Fibroblast of gingiva (primary cell): ENCODE data around the gene CIB4.

Experiments
- DNase-seq: peaks from one replicate; pipeline ENCODE4 v3.0.0-alpha.2; 2011; ENCODE audit warnings: low read depth

The CIB4 gene

GRCh38 chr2:26642429-26642828 lies 1.3 kb upstream of the CIB4 start:
- no peak for DNase-seq

DNA sequence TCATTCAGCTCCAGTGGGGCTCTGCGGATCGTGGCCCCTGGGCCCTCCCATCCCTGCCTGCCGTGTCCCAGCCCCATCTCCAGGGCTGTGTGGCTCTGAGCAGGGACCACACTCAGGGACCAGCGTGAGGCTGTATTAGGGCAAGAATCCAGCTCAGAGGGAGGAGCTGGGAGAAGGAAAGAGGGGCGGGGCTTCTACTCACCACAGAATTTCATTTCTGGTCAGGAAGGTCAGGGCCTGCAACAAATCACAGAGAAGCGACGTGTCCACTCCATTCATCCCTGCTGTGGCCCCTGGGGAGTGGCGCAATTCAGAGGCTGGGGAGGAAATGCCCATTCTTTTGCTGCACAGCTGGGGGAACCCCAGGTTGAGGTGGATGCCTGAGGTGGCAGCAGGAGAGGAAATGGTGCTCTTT lies 828 bp downstream of the CIB4 start:
- DNase-seq = peak; percentile 66

DNA sequence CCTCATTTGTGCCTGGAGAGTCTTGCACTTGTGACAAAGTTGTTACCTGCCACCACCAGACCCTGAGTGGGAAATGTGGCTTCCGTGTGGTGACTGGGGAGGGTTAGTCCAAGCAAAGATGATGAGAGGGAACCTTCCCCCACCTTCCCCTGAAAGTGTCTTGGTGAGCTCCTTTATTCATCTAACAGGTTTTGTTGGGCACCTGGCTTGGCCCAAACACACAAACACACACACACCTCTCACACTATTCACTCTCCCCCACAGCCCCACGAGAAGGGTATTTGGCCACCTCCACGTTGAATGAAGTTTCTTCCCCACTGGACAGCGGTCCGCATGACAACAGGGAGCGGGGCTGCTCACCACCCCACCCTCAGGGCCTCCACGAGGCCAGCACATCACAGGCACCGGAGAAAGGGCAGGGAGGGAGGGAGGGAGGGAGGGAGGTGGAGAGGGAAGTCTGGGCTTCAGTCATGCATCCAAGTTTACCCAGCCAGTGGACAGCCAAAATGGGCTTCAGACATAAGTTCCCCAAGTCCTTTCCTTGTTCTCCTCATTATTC lies 1.4 kb downstream of the CIB4 start:
- DNase-seq = no peak

DNA sequence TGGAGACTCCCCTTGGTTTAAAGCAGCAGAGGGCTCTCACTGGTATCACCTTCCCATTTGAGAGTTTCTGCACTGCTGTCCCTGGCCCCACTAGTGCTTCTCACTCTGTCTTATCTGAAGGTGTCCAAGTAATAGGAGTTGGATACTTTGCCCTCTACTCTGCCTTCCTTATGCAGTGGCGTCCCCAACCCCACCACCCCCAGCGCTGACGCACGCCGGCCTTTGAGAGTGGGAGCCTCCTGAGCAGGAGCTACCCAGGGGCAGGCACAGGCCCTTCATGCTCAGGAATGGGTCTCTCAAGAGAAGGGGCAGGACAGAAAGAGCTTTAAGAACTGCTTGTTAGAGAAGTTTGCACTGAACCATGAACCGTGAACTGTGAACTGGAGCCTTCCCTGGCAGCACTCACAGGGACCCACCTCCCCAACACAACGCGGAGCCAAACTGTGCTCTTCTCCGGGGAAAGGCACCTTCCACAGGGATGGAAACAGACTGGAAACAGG lies 3.3 kb downstream of the CIB4 start:
- no peak for DNase-seq

- no peak for DNase-seq
Measured at GRCh38 chr2:26636935-26637334, 4.2 kb downstream of the CIB4 start.

DNA sequence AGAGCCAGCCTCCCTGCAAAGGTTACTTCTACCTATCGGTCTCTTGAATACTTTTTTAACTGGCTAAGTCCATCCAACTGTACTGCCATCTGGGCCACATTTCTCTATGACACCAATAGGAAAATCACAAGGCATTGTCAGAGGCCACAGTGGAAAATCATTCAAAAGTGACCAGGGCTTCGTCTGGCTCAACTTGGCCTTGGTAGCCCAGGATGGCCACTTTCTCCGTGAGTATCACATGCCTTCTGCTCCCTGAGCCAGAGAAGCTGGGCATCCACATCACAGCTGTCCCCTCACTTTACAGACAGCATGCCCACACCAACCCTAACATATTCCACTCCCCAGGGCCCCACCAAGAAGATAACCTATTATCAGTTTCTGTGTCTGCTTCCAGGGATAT lies 5.8 kb downstream of the CIB4 start:
- no peak for DNase-seq

DNA sequence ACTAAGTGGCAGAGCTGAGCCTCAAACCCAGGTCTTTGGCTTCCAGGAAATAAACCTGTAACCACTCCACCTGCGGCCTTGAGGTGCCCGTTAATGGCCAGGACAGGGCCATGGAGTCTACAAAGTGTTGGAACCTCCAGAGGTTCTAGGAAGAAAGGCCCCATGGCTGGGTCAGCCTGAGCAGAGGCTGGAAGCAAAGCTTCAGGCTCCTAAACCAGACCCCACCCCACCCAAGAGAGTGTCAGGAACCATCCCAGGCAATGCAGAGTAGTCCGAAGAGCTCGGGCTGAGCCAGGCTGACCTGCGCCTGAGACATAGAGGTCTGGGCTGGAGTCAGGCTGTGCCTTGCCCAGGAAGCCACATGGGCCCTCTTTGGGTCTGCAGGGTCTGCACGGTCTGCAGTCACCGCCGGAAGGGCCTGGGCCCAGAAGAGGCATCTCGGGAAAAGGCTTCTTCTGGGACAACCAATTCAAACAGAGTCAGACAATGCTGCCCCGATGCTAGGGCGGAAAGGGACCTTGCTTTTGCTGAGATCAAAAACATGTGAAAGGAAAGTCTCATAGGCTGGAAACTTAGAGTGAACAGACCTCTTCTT lies 6.4 kb downstream of the CIB4 start:
- DNase-seq = no peak

DNA sequence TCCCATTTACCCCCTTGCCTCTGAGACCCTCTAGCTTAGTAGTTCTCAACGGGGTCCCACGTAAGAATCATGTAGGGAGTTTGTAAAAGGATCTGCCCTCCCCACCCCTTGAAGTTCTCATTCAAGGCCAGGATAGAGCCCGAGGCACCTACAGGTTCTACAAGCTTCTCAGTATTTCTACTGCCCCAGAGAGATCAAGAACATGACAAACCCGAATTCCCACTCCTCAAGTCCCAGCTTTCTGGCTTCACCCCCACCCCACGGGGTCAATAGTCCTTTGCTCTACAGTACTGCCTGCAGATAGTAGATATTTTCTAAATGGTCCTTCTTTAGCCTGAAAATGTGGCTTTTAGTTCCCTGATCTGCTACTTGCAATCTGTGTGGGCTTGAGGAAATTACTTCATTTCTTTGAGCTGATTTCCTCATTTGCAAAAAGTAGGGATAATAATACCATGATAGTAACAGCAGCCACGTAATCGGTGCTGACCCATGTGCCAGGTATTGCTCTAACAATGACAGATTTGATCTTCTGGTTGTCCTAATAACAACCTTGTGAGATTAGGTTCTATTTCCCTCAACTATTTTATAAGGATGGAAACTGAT lies 7.1 kb downstream of the CIB4 start:
- no peak for DNase-seq

DNA sequence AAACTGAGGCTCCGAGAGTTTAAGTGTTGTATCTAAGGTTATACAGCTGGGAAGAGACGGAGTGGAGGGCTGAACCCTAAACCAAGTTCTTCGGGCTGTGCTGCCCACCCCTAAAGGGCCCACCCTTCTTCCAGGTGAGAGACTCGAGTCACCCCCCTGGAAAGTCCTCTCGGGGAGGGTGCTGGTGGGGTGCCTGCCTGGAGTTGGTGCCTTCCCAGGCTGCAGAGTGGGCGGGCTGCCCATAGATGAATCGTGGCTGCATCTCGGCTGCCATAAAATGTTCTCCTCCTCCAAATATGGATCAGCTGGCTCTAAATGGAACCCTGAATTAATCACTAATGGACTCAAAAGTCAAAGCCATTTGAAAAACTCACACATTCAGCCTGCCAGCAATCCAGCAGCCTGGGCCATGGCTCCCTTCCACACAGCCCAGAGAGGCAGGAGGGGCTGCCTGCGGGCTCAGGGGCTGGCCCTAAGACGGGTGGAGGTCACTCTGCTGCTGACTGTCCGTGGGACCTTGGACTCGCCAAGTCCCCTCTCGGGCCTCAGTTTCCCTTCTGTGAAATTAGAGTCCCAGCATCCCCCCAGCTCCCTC lies 7.7 kb downstream of the CIB4 start:
- DNase-seq = no peak

- DNase-seq = no peak
Measured at GRCh38 chr2:26632624-26633185, 8.5 kb downstream of the CIB4 start.

- DNase-seq = no peak
Measured at GRCh38 chr2:26631401-26632170, 9.6 kb downstream of the CIB4 start.

DNA sequence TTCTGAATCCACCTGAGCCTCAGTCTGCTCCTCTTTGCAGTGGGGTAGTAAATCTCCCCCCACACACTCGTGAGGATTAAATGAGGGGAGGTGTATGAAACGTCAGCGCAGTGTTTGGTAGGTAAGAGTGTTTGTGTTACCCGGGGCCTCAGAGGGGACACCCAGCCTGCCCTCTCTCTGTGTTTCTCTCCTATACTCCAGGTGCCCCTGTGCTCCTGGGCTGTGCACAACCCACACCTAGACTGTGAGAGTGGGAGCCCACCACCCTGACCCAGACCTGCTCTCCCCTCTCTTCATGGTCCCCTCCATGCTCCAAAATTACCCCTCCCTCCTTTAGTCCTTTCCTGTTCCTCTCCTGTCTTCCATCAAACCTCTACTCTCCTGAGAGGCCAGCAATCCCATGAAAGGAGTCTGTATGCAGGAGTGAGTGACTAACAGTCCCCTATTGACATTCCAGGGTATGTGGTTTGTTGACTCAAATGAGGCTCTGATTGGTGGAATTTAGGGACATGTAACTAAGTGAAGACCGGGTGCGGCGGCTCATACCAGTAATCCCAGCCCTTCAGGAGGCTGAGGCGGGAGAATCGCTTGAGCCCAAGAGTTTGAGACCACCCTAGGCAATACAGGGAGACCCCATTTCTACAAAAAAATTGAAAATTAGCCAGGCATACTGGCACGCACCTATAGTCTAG lies 10.4 kb downstream of the CIB4 start:
- DNase-seq = no peak

- DNase-seq = no peak
Measured at GRCh38 chr2:26630235-26630634, 10.9 kb downstream of the CIB4 start.

- no peak for DNase-seq
Measured at GRCh38 chr2:26629751-26630150, 11.4 kb downstream of the CIB4 start.

- DNase-seq = no peak
Measured at GRCh38 chr2:26629346-26629630, 11.9 kb downstream of the CIB4 start.

- DNase-seq = no peak
Measured at GRCh38 chr2:26628561-26629345, 12.4 kb downstream of the CIB4 start.

DNA sequence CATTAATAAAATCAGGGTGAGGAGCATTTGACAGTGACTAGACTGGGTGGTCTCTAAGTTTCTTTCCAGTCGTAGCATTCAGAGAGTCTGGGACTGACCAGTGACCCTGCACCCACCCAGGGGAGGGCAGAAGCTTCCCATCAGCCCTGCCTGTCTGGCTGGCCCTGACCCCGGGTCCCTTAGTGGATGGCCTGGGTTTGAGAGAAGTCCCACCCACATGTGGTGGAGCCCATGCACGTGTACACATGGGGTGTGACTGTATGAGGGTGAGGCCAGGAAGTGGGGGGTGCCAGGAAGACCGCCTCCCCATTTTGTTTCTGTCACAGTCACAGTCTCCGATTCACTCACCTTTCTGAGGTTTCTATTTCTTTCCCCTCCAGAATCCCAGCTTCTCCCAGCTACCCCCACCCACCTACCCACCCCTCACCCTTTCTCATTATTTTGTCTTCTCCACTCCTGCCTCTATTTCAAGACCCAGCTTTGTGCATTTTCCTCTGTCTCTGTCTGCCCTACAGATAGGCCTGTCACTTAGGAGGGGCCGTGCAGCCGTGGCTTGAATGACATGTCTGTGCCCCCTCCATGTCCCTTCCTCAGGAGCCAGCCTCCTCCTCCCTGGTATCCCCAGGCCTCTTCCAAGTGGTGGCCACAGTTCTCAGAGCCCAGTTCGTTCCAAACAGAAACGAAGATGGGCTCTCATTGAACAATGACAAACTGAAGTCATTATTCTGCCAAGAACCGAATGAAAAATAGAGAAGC lies 13.6 kb downstream of the CIB4 start:
- no peak for DNase-seq

- no peak for DNase-seq
Measured at GRCh38 chr2:26626606-26627005, 14.6 kb downstream of the CIB4 start.

DNA sequence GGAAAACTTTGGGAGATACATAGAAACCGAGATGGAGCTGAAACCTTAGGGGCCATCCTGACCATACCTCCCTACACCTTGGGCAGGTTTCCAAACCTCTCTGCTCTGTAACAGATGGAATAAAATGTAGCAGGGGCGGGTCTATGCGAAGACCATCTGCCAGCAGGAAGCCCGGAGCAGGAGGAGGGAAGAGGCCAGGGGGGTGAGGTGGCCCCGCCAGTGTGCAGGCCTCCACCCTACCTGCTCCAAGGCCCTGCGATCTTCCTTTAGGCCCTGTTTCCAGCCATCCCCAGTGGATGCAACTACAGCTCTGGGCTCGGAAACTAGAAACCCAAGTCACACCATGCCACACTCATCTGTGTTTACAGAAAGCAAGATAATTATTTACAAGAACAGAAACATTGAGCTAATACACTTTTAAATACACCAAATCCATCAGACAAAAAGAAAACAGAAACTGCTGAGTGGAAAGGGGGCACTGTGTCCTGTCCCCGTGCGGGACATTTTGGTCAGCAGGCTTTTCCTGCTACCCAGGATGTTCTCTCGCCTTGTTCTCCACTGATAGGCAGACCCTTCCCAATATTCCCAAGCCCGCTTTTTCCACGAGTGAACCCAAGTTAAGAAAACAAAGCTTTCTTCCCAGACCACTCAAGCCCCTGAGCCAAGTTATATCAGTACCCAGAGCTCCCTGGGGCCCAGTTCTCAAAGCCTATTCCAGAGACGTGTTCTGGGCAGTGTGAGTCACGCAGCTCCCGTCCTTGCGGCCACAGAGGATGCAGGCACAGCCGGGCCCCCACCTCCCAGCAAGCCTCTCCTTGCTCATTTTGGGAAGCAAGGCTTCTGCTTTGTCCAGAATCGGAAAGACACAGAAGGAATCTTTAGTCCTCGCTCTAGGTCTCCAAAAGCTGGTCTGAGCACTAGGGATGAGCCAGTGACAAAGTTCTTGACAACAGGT lies 17.3 kb downstream of the CIB4 start:
- DNase-seq = no peak
